Caco-2 (cell line): ENCODE measurements around the gene ZNF277. TPM values are rescaled to one million over a fixed set of nuclear protein-coding genes. Genes with fewer than 3 reads are reported as not detected.
"Not testable (repeated sequence)": the region's sequence is repeated elsewhere in the genome, so short reads cannot be mapped to it uniquely, and the experiment has no call there.

Experiments
- BruUV-seq: library from RNA; stranded (reverse); fragments of 400-500 nt; replicated peaks from 2 replicates; lab custom pipeline; 2021; lab: Mats Ljungman, UMichigan
- CTCF ChIA-PET: fragments of 300-600 bp; sonication (Branson Sonifier 250); formaldehyde crosslinking; loops from one replicate; lab custom pipeline; 2022; ENCODE audit warnings: antibody characterized with exemption; lab: Charles Lee
- POLR2A ChIA-PET: fragments of 300-600 bp; sonication (Branson Sonifier 250); formaldehyde crosslinking; loops from one replicate; lab custom pipeline; 2022; ENCODE audit warnings: antibody characterized with exemption; lab: Charles Lee
- DNase-seq, 2 experiments: peaks; one replicate each; pipeline versions ENCODE4 v3.0.0 to v3.0.0-alpha.2; 2020 to 2022
- H3K27me3 ChIP-seq: replicated peaks from 2 replicates; pipeline ENCODE4 v1.6.0; 2011; ENCODE audit warnings: low read length; ENCODE audit not compliant: control insufficient read depth, insufficient read depth
- H3K36me3 ChIP-seq: 2 replicates; pipeline ENCODE4 v1.5.1; 2011; ENCODE audit warnings: low read length; ENCODE audit not compliant: control insufficient read depth, insufficient read depth
- H3K4me1 ChIP-seq: fragments of 250-450 bp; sonication (Bioruptor Pico); 2 replicates; pipeline ENCODE4 v1.5.1; 2020; ENCODE audit warnings: mild to moderate bottlenecking
- H3K4me3 ChIP-seq: 2 replicates; pipeline ENCODE4 v1.5.1; 2011; ENCODE audit warnings: low read depth, mild to moderate bottlenecking, control low read depth, low read length
- H3K9me3 ChIP-seq: fragments of 250-450 bp; sonication (Bioruptor Pico); 2 replicates; pipeline ENCODE4 v1.5.1; 2020; ENCODE audit warnings: mild to moderate bottlenecking, moderate library complexity
- H3K27ac Mint-ChIP-seq: one replicate; pipeline ENCODE4 v1.8.0; 2022; ENCODE audit warnings: mixed read lengths; ENCODE audit not compliant: unreplicated experiment
- H3K27me3 Mint-ChIP-seq: one replicate; pipeline ENCODE4 v1.8.0; 2022; ENCODE audit warnings: mixed read lengths; ENCODE audit not compliant: insufficient read depth, unreplicated experiment
- H3K36me3 Mint-ChIP-seq: one replicate; pipeline ENCODE4 v1.8.0; 2022; ENCODE audit warnings: mild to moderate bottlenecking, mixed read lengths; ENCODE audit not compliant: insufficient read depth, unreplicated experiment
- H3K4me1 Mint-ChIP-seq: one replicate; pipeline ENCODE4 v1.8.0; 2022; ENCODE audit warnings: low read depth, mixed read lengths; ENCODE audit not compliant: unreplicated experiment
- H3K4me3 Mint-ChIP-seq: one replicate; pipeline ENCODE4 v1.8.0; 2022; ENCODE audit warnings: mild to moderate bottlenecking, moderate library complexity, mixed read lengths; ENCODE audit not compliant: unreplicated experiment
- H3K9me3 Mint-ChIP-seq: one replicate; pipeline ENCODE4 v1.8.0; 2022; ENCODE audit warnings: mixed read lengths; ENCODE audit not compliant: unreplicated experiment
- intact Hi-C: fragments of 100-400 bp; cut with micrococcal nuclease; formaldehyde crosslinking; loops from one replicate; pipeline ENCODE4 v1.10.0; 2022; ENCODE audit not compliant: unreplicated experiment
- total RNA-seq: library from RNA; stranded (reverse); gene quantifications from 2 replicates; pipeline ENCODE4 v1.2.3, GENCODE V29; 2022
- TF ChIP-seq, protein P1 (sequence below), 2 experiments: fragments of 200-600 bp in 1 of 2; IDR thresholded peaks; 1 replicate in 1 of 2; 2 replicates in 1 of 2; pipeline versions ENCODE4 v1.5.1 to v1.8.0; 2011 to 2022; ENCODE audit warnings: antibody characterized with exemption in 1 of 2, control low read depth in 1 of 2, inconsistent platforms in 1 of 2, low read depth in 1 of 2, low read length in 1 of 2, mild to moderate bottlenecking in 1 of 2, moderate library complexity in 1 of 2; ENCODE audit not compliant: insufficient read depth in 1 of 2, severe bottlenecking in 1 of 2, unreplicated experiment in 1 of 2

The ZNF277 gene
- total RNA-seq, 1 experiment from 2014 or later = 22.8 TPM

DNA sequence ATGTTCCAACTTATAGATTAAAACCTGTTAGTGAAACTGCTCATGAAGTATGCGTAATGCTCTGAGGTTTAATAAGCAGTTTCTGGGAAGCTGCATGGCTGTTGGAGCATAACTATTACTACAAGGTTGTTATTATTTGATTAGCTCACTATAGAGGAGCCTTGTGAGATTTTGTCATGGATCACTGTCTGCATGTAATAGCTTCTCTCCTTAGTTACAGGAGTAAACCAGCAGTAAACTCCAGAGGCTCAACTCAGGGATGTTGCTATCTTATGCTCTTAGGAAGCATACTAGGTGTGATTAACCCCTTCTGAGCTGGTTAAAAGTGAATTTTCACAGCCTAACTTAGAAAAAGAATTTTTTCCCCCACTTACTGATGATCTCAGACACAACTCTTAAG lies 180.1 kb downstream of the ZNF277 start:
- TF ChIP-seq, protein P1, sequence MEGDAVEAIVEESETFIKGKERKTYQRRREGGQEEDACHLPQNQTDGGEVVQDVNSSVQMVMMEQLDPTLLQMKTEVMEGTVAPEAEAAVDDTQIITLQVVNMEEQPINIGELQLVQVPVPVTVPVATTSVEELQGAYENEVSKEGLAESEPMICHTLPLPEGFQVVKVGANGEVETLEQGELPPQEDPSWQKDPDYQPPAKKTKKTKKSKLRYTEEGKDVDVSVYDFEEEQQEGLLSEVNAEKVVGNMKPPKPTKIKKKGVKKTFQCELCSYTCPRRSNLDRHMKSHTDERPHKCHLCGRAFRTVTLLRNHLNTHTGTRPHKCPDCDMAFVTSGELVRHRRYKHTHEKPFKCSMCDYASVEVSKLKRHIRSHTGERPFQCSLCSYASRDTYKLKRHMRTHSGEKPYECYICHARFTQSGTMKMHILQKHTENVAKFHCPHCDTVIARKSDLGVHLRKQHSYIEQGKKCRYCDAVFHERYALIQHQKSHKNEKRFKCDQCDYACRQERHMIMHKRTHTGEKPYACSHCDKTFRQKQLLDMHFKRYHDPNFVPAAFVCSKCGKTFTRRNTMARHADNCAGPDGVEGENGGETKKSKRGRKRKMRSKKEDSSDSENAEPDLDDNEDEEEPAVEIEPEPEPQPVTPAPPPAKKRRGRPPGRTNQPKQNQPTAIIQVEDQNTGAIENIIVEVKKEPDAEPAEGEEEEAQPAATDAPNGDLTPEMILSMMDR (IDR thresholded peaks at IDR 0.05; ENCODE audit: insufficient read depth in 1 of 2, low read depth in 1 of 2, low read length in 1 of 2, severe bottlenecking in 1 of 2, unreplicated experiment in 1 of 2) = no peak
- no peaks in the 10 kb centered on the region for H3K27me3 ChIP-seq
- H3K27me3 Mint-ChIP-seq = peaks cover 3% of the 10 kb centered on the region
- H3K4me3 Mint-ChIP-seq = no peak overlapping the region
- H3K36me3 ChIP-seq = no peaks in the 10 kb centered on the region
- ChIA-PET POLR2A (no interaction called here), CTCF (no interaction called here)
- H3K27ac Mint-ChIP-seq = no peak overlapping the region
- no peaks in the 10 kb centered on the region for H3K9me3 ChIP-seq
- intact Hi-C loops = no loop called here
- peaks cover 14% of the 10 kb centered on the region for H3K4me1 Mint-ChIP-seq
- no peaks in the 10 kb centered on the region for H3K4me1 ChIP-seq
- no peaks in the 10 kb centered on the region for H3K9me3 Mint-ChIP-seq
- H3K4me3 ChIP-seq = no peak overlapping the region
- no TSS peak for BruUV-seq
- DNase-seq = no peak
- H3K36me3 Mint-ChIP-seq = no peaks in the 10 kb centered on the region

DNA sequence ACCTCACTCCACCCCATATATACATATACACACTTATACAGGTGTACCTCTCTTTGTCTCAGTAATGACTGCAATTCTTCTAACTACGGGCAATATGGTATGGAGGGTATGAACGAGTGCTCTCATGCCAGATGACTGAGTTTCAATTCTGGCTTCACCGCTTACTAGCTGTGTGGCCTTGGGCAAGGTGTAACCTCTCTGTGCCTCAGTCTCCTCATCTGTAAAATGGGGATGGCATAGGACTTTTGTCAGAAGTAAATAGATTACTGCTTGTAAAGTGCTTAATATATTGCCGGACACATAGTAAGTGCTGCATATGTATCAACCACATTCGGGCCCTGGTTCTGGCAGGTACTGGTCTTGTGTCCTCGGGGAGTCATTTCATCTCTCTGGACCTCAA lies 183.7 kb downstream of the ZNF277 start:
- no peak overlapping the region for H3K4me3 ChIP-seq
- Mint-ChIP-seq H3K4me3 (no peak overlapping the region), H3K27ac (no peak overlapping the region), H3K4me1 (peaks cover 7% of the 10 kb centered on the region), H3K27me3 (peaks cover 3% of the 10 kb centered on the region), H3K9me3 (no peaks in the 10 kb centered on the region), H3K36me3 (no peaks in the 10 kb centered on the region)
- no peaks in the 10 kb centered on the region for H3K36me3 ChIP-seq
- no peak for DNase-seq
- ChIA-PET POLR2A (no interaction called here), CTCF (no interaction called here)
- BruUV-seq = no TSS peak
- H3K27me3 ChIP-seq = no peaks in the 10 kb centered on the region
- TF ChIP-seq, protein P1 (IDR thresholded peaks at IDR 0.05; ENCODE audit: insufficient read depth in 1 of 2, low read depth in 1 of 2, low read length in 1 of 2, severe bottlenecking in 1 of 2, unreplicated experiment in 1 of 2) = no peak
- H3K4me1 ChIP-seq = peaks cover 5% of the 10 kb centered on the region
- intact Hi-C loops = no loop called here
- H3K9me3 ChIP-seq = no peaks in the 10 kb centered on the region

GRCh38 chr7:112391079-112391821 lies 184.8 kb downstream of the ZNF277 start:
- H3K9me3 ChIP-seq, BruUV-seq, H3K4me1 ChIP-seq, H3K36me3 ChIP-seq, H3K36me3 Mint-ChIP-seq, POLR2A ChIA-PET, H3K27me3 Mint-ChIP-seq, CTCF ChIA-PET, H3K4me1 Mint-ChIP-seq, intact Hi-C loops, H3K9me3 Mint-ChIP-seq, H3K27me3 ChIP-seq: not testable (repeated sequence)
- Mint-ChIP-seq H3K4me3 (peak overlapping the region; percentile 79), H3K27ac (peak overlapping the region; percentile 78)
- DNase-seq = peak; percentile 68 to 74
- peak overlapping the region; percentile 30 for H3K4me3 ChIP-seq

DNA sequence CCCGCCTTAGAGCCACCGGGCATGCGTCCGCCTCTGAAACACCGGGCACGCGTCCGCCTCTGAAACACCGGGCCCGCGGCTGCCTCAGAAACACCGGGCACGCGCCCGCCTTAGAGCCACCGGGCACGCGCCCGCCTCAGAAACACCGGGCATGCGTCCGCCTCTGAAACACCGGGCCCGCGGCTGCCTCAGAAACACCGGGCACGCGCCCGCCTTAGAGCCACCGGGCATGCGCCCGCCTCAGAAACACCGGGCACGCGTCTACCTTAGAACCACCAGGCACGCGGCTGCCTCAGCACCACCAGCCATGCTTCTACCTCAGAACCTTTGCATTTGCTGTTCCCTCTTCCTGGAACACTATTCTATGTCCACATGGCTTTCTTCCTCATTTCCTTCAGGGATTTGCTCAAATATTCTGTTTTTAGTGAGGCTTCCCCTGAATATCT lies 185.4 kb downstream of the ZNF277 start:
- H3K36me3 Mint-ChIP-seq, POLR2A ChIA-PET, intact Hi-C loops, CTCF ChIA-PET, H3K9me3 ChIP-seq, H3K27me3 ChIP-seq, H3K36me3 ChIP-seq, H3K27me3 Mint-ChIP-seq, BruUV-seq, H3K4me1 ChIP-seq, H3K9me3 Mint-ChIP-seq, H3K4me1 Mint-ChIP-seq: not testable (repeated sequence)
- peak; percentile 78 to 83 for DNase-seq
- H3K4me3 ChIP-seq = peak overlapping the region; percentile 30
- H3K4me3 Mint-ChIP-seq = peak overlapping the region; percentile 79
- H3K27ac Mint-ChIP-seq = peak overlapping the region; percentile 76

Other genes starting within 250 kb of the ZNF277 start
- 2.0 and 2.7 TPM in 2 replicates for gene DOCK4, start 296 bp upstream of the ZNF277 start, total RNA-seq
- 78.8 and 83.2 TPM in 2 replicates for gene IFRD1, start 243.8 kb downstream of the ZNF277 start, total RNA-seq